ENCODE measurements around the gene SF1. TPM values are rescaled to one million over a fixed set of nuclear protein-coding genes. Genes with fewer than 3 reads are reported as not detected.

Gene SF1
- total RNA-seq, 2 experiments from 2014 or later, result 519 to 524 TPM

- POLR2A ChIA-PET, result no interaction called here
- Mint-ChIP-seq H3K27ac (no peak overlapping the region), H3K4me3 (no peak overlapping the region), H3K4me1 (peaks cover 8% of the 10 kb centered on the region), H3K27me3 (peaks cover 65% of the 10 kb centered on the region), H3K9me3 (no peaks in the 10 kb centered on the region), H3K36me3 (no peaks in the 10 kb centered on the region)
- DNase-seq (no peak), ATAC-seq (ENCODE audit: low read depth) (no peak)
These were observed 61.7 kb downstream of the SF1 start for GRCh38 chr11:64716473-64717267.

GRCh38 chr11:64715756-64716472 lies 62.4 kb downstream of the SF1 start:
- H3K27ac Mint-ChIP-seq, result no peak overlapping the region

GRCh38 chr11:64715110-64715509 lies 63.2 kb downstream of the SF1 start:
- peaks cover 15% of the 10 kb centered on the region for H3K4me1 Mint-ChIP-seq
- peaks cover 65% of the 10 kb centered on the region for H3K27me3 Mint-ChIP-seq
- ATAC-seq (ENCODE audit: low read depth) (no peak), DNase-seq (no peak)
- POLR2A ChIA-PET, result no interaction called here
- H3K27ac Mint-ChIP-seq, result no peak overlapping the region
- no peaks in the 10 kb centered on the region for H3K9me3 Mint-ChIP-seq
- H3K4me3 Mint-ChIP-seq, result no peak overlapping the region
- H3K36me3 Mint-ChIP-seq, result no peaks in the 10 kb centered on the region

More at GRCh38 chr11:64715756-64716472, 62.4 kb downstream of the SF1 start:
- no peak overlapping the region for H3K4me3 Mint-ChIP-seq
- no peak for ATAC-seq (ENCODE audit: low read depth)
- peaks cover 64% of the 10 kb centered on the region for H3K27me3 Mint-ChIP-seq
- no peaks in the 10 kb centered on the region for H3K36me3 Mint-ChIP-seq
- DNase-seq, result no peak
- POLR2A ChIA-PET, result no interaction called here
- peaks cover 13% of the 10 kb centered on the region for H3K4me1 Mint-ChIP-seq
- H3K9me3 Mint-ChIP-seq, result no peaks in the 10 kb centered on the region

GRCh38 chr11:64714666-64715065 lies 63.7 kb downstream of the SF1 start:
- POLR2A ChIA-PET, result no interaction called here
- Mint-ChIP-seq H3K4me1 (peaks cover 15% of the 10 kb centered on the region), H3K4me3 (no peak overlapping the region), H3K36me3 (no peaks in the 10 kb centered on the region), H3K9me3 (no peaks in the 10 kb centered on the region), H3K27me3 (peaks cover 69% of the 10 kb centered on the region), H3K27ac (no peak overlapping the region)
- no peak for DNase-seq
- ATAC-seq (ENCODE audit: low read depth), result no peak

Other genes with a start within 250 kb of the SF1 start
- gene SLC22A11, start 222.6 kb downstream of the SF1 start, total RNA-seq, result not detected
- not detected for gene SLC22A12, start 187.3 kb downstream of the SF1 start, total RNA-seq
- gene NRXN2, start 55.3 kb downstream of the SF1 start, total RNA-seq, result under 1 TPM in 1 of 2 experiments, not detected in 1; 0.36 TPM
- 100 to 1,000 TPM; 159 to 162 TPM for gene RASGRP2, start 34.4 kb downstream of the SF1 start, total RNA-seq
- gene PYGM, start 18.6 kb downstream of the SF1 start, total RNA-seq, result 1 to 10 TPM; 3.8 to 7.2 TPM
- 10 to 100 TPM; 92.0 to 96.2 TPM for gene MAP4K2, start 24.7 kb upstream of the SF1 start, total RNA-seq
- 10 to 100 TPM; 37.4 to 39.0 TPM for gene MEN1, start 32.0 kb upstream of the SF1 start, total RNA-seq
- 1 to 10 TPM; 3.4 to 3.5 TPM for gene CDC42BPG, start 66.1 kb upstream of the SF1 start, total RNA-seq
- 100 to 1,000 TPM; 187 to 195 TPM for gene EHD1, start 100.1 kb upstream of the SF1 start, total RNA-seq
- gene ATG2A, start 138.7 kb upstream of the SF1 start, total RNA-seq, result 10 to 100 TPM; 34.5 to 39.7 TPM
- gene PPP2R5B, start 146.1 kb upstream of the SF1 start, total RNA-seq, result 10 to 100 TPM; 18.6 to 22.3 TPM
- not detected for gene GPHA2, start 157.4 kb upstream of the SF1 start, total RNA-seq
- not detected for gene MAJIN, start 193.6 kb upstream of the SF1 start, total RNA-seq
- 1 to 10 TPM; 1.2 TPM for gene BATF2, start 218.4 kb upstream of the SF1 start, total RNA-seq
- gene ARL2, start 235.6 kb upstream of the SF1 start, total RNA-seq, result 10 to 100 TPM; 69.5 to 70.2 TPM
- 10 to 100 TPM; 22.4 to 28.3 TPM for gene SNX15, start 248.9 kb upstream of the SF1 start, total RNA-seq

All from activated naive CD8-positive, alpha-beta T cell treated with anti-CD3 and anti-CD28 coated beads, Interleukin-2, amount 10 ng/mL, durations not matched to agents 7 days and 5 days (primary cell).